Endodermal cell (in vitro differentiated cells): ENCODE results near the gene FANCE. TPM values are rescaled to one million over a fixed set of nuclear protein-coding genes. Genes with fewer than 3 reads are reported as not detected.
A peak's percentile ranks its signal among the peaks of the same experiment; 100 is the strongest.

Experiments used
- DNase-seq: peaks from one replicate; pipeline ENCODE4 v3.0.0-alpha.2; 2017
- H3K27ac ChIP-seq: 2 replicates; pipeline ENCODE4 v1.5.1; 2013; ENCODE audit warnings: mild to moderate bottlenecking, low read depth, low read length, moderate library complexity
- H3K27me3 ChIP-seq: 2 replicates; pipeline ENCODE4 v1.6.1; 2013; ENCODE audit warnings: mild to moderate bottlenecking, low read length, moderate library complexity; ENCODE audit not compliant: insufficient read depth, control insufficient read depth, poor library complexity, severe bottlenecking
- H3K36me3 ChIP-seq: 2 replicates; pipeline ENCODE4 v1.7.0; 2013; ENCODE audit warnings: mild to moderate bottlenecking, low read length, moderate library complexity; ENCODE audit not compliant: control insufficient read depth, insufficient read depth
- H3K4me1 ChIP-seq: one replicate; pipeline ENCODE4 v1.7.0; 2013; ENCODE audit warnings: low read length; ENCODE audit not compliant: control insufficient read depth, insufficient read depth
- H3K4me3 ChIP-seq: 2 replicates; pipeline ENCODE4 v1.5.1; 2013; ENCODE audit warnings: mild to moderate bottlenecking, low read length, moderate library complexity
- H3K9ac ChIP-seq: 2 replicates; pipeline ENCODE4 v1.6.1; 2013; ENCODE audit warnings: mild to moderate bottlenecking, low read length, moderate library complexity; ENCODE audit not compliant: poor library complexity, severe bottlenecking; ENCODE audit errors: extremely low read depth
- H3K9me3 ChIP-seq: 2 replicates; pipeline ENCODE4 v1.6.1; 2013; ENCODE audit warnings: mild to moderate bottlenecking, low read length, moderate library complexity; ENCODE audit not compliant: control insufficient read depth
- H3K27ac Mint-ChIP-seq: 2 replicates; pipeline ENCODE4 v1.8.0; 2020; ENCODE audit warnings: mixed read lengths
- H3K27me3 Mint-ChIP-seq: 2 replicates; pipeline ENCODE4 v1.8.0; 2021; ENCODE audit warnings: mild to moderate bottlenecking, mixed read lengths; ENCODE audit not compliant: insufficient read depth
- H3K36me3 Mint-ChIP-seq: 2 replicates; pipeline ENCODE4 v1.8.0; 2020; ENCODE audit warnings: low read depth, mixed read lengths
- H3K4me1 Mint-ChIP-seq: 2 replicates; pipeline ENCODE4 v1.8.0; 2020; ENCODE audit warnings: mixed read lengths
- H3K4me3 Mint-ChIP-seq: 2 replicates; pipeline ENCODE4 v1.8.0; 2020; ENCODE audit warnings: mild to moderate bottlenecking, moderate library complexity, mixed read lengths
- H3K9me3 Mint-ChIP-seq: 2 replicates; pipeline ENCODE4 v1.8.0; 2020; ENCODE audit warnings: mild to moderate bottlenecking, mixed read lengths
- WGBS, 2 experiments: methylation state at CpG; one replicate each; pipeline versions ENCODE4 v1.1.5 to v1.1.7; 2013; ENCODE audit warnings: missing lambda C conversion rate in 2 of 2, mixed read lengths in 1 of 2; ENCODE audit not compliant: insufficient coverage in 1 of 2, insufficient read length in 1 of 2; 5-methylcytosine and 5-hydroxymethylcytosine counted together
- total RNA-seq, 2 donors: library from RNA; stranded (reverse); fragmentation: NEBNext Ultra II Directional in 1 of 2; extraction: Animal tissue kit (Norgen Biotek cat#: 25700) in 1 of 2; gene quantifications; 2 replicates in 1 of 2; 3 replicates in 1 of 2; pipeline ENCODE4 v1.2.1, GENCODE V29; 2021
- TF ChIP-seq, protein P1 (sequence below): fragments of 200-600 bp; sonication (generic); conservative IDR thresholded peaks from 2 replicates; pipeline ENCODE4 v1.5.0; 2021; ENCODE audit warnings: antibody characterized with exemption, mild to moderate bottlenecking

FANCE gene
- total RNA-seq, 2 donors from 2014 or later: 13.5 to 16.4 TPM

DNA sequence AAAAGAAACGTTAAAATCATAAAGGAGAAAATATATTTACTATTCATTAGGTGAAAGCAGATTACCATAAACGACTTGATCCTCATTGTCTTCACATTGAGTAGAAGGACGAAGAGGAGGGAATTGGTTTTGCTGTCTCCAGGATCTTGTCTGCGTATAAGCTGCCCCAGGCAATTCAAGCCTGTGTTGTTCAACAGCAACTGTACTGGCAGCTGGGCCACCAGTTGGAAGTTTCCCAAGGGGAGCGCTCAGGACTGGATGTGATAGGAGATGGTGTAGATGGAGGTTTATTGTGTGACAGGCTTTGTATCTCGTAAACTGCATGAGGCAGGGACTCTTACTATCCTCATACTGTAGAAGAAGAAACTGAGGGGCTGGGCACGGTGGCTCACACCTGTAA is 3.9 kb upstream of the FANCE start:
- 91 to 97% methylated on average over 4 to 5 of the region's 7 CpGs for WGBS, 2 experiments

DNA sequence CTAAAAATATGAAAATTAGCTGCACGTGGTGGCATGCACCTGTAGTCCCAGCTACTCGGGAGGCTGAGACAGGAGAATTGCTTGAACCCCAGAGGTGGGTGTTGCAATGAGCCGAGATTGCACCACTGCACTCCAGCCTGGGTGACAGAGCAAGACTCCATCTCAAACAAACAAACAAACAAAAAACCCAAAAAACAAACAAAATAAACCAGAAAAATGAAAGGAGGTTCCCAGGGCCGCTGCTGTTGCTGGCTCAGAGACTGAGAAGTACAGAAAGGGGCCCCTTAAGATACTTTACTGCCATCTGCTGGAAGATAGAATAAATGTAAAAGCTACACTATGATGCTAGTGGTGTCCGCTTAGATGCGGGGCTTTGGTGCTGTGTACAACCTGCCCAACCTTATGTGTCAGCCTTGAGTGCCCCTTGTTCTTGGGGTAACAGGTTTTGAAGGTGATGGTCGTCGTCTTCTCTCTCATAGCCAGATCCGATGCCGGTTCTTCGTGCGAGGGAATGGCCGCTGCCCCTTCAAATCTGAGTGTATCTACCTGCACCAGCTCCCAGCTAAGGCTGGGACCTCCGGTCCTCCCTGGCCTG is 2.8 kb upstream of the FANCE start:
- no peaks in the 10 kb centered on the region for H3K9me3 ChIP-seq
- Mint-ChIP-seq H3K4me1 (peaks cover 18% of the 10 kb centered on the region), H3K4me3 (no peak overlapping the region), H3K27ac (no peak overlapping the region), H3K27me3 (peaks cover 24% of the 10 kb centered on the region), H3K36me3 (no peaks in the 10 kb centered on the region), H3K9me3 (no peaks in the 10 kb centered on the region)
- WGBS, 2 experiments: 31 to 46% methylated on average over 10 to 14 of the region's 14 CpGs
- peaks cover 9% of the 10 kb centered on the region for H3K4me1 ChIP-seq
- no peak overlapping the region for H3K9ac ChIP-seq
- TF ChIP-seq, protein P1, sequence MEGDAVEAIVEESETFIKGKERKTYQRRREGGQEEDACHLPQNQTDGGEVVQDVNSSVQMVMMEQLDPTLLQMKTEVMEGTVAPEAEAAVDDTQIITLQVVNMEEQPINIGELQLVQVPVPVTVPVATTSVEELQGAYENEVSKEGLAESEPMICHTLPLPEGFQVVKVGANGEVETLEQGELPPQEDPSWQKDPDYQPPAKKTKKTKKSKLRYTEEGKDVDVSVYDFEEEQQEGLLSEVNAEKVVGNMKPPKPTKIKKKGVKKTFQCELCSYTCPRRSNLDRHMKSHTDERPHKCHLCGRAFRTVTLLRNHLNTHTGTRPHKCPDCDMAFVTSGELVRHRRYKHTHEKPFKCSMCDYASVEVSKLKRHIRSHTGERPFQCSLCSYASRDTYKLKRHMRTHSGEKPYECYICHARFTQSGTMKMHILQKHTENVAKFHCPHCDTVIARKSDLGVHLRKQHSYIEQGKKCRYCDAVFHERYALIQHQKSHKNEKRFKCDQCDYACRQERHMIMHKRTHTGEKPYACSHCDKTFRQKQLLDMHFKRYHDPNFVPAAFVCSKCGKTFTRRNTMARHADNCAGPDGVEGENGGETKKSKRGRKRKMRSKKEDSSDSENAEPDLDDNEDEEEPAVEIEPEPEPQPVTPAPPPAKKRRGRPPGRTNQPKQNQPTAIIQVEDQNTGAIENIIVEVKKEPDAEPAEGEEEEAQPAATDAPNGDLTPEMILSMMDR: peak; percentile 87
- no peaks in the 10 kb centered on the region for H3K36me3 ChIP-seq
- no peak overlapping the region for H3K4me3 ChIP-seq
- peak; percentile 63 for DNase-seq
- H3K27ac ChIP-seq: no peak overlapping the region
- no peaks in the 10 kb centered on the region for H3K27me3 ChIP-seq

More for the DNA sequence above, 3.9 kb upstream of the FANCE start:
- Histone ChIP-seq H3K4me1 (peaks cover 6% of the 10 kb centered on the region), H3K9me3 (no peaks in the 10 kb centered on the region), H3K27ac (no peak overlapping the region), H3K4me3 (no peak overlapping the region), H3K36me3 (no peaks in the 10 kb centered on the region), H3K27me3 (no peaks in the 10 kb centered on the region), H3K9ac (no peak overlapping the region)
- Mint-ChIP-seq H3K9me3 (no peaks in the 10 kb centered on the region), H3K36me3 (no peaks in the 10 kb centered on the region), H3K4me1 (peaks cover 15% of the 10 kb centered on the region), H3K27me3 (peaks cover 19% of the 10 kb centered on the region), H3K4me3 (no peak overlapping the region), H3K27ac (no peak overlapping the region)
- DNase-seq: no peak
- TF ChIP-seq, protein P1: no peak

DNA sequence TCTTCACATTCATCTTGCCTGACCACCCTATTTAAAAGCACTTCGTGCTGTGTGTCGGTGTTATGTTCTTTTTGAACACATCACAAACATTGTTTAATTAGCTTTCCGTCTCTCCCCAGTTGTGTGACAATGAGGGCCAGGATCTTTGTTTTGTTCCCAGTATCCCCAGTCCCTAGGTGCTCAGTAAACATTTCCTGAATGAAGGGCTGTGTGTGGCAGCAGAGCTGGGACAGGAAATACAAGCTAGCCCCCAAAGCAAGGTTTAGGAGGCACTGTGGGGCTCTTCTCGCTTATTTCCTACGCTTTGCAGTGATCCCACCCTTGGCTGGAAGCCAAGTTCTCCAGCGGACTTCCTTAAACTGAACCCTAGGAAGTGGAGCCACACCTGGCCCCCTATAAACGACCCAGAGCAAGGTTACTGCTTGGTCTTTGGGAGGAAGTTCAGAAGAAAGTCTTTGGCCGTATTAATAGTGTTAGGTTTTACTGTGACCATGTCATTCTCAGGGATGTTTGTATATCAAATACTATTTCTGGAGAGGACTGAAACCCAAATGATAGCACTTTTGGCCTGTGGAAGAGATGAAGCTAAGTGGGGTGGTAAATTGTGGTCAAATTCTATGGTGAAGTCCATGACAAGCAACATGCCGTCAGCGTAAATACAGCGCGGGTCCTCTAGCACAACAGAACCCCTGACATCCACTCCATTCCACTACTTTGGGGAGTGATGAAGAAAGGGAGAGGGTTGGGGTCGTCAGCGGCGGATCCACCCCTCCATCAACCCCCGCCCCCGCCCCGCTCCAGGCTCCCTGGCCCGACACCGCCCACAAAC is 570 bp upstream of the FANCE start:
- TF ChIP-seq, protein P1: no peak
- Mint-ChIP-seq H3K36me3 (peaks cover 12% of the 10 kb centered on the region), H3K27ac (peak overlapping the region; percentile 5), H3K27me3 (peaks cover 24% of the 10 kb centered on the region), H3K4me3 (peak overlapping the region; percentile 61), H3K9me3 (no peaks in the 10 kb centered on the region), H3K4me1 (peaks cover 21% of the 10 kb centered on the region)
- Histone ChIP-seq H3K9me3 (no peaks in the 10 kb centered on the region), H3K9ac (no peak overlapping the region), H3K4me1 (peaks cover 9% of the 10 kb centered on the region), H3K36me3 (peaks cover 8% of the 10 kb centered on the region), H3K27ac (no peak overlapping the region), H3K4me3 (peak overlapping the region; percentile 31), H3K27me3 (no peaks in the 10 kb centered on the region)
- WGBS, 2 experiments: 43 to 72% methylated on average over 8 to 13 of the region's 20 CpGs
- DNase-seq: peak; percentile 57
